GM04504 (cell line): ENCODE data around the gene ARHGAP24.

Source experiments
- DNase-seq: peaks from one replicate; pipeline ENCODE4 v3.0.0-alpha.2; 2012; ENCODE audit warnings: low read depth

The ARHGAP24 gene

DNA sequence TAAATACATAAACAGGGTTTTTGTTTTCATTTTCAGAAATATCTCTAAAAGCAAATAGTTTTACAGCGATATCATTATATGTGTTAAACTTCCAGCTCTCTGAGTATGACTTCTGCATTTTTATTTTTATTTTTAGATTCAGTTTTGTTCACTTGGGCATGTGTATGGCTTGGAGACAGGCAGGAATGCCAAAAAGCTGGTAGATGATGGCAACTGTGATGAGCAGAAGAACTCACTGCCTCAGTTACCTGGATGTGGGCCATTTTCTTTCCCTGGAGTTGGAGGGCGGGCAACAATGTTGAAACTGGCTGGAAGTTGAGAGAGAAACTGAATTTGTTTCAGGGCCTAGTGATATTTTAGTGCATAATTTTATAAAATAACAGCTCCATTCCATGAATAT is 266.4 kb downstream of the ARHGAP24 start:
- no peak for DNase-seq

DNA sequence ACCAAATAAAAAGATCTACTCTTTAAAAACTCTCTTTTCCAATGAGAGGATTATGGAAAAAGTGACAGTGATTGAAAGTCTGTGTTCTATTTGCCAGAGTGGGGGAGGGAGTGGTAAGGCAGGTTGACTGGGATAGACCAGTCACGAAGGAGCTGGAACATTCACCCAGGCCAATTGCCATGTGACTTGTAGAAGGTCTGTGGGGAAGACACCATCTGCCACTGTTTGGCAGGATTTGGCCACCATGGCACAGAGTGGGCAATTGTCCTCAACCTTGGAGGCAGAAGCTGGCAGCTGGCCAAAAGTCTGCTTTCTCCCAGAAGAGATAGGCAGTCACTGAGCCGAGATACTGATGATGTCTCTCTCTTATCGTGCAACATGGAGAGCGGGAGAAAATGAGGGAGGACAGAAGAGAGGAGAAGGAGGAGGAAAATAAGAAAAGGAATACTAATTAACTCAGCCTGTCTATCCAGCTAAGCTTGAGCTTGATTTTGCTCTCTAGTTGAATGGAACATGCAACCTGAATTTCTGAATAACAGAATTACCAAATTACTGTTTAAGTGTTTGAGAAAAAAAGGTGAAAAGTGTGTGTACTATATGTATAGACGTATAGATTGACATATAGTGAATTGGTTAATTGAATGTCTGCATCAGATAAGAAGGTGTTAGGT is 267.1 kb downstream of the ARHGAP24 start:
- no peak for DNase-seq

DNA sequence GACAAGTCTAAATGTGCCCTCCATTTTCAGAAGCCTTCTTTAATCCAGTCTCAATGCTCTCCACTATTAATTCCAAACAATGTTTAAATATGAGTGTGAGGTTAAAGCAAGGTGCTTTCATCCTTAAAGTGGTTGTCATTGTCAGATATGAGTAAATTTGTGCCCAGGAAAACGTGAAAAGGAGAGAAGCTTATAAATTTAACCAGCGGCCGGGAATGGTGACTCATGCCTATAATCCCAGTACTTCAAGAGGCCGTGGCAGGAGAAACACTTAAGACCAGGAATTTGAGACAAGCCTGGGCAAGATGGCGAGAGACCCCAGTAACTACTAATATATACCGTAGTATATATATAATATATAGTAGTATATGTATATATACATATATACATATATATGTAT is 270.0 kb downstream of the ARHGAP24 start:
- DNase-seq: no peak

DNA sequence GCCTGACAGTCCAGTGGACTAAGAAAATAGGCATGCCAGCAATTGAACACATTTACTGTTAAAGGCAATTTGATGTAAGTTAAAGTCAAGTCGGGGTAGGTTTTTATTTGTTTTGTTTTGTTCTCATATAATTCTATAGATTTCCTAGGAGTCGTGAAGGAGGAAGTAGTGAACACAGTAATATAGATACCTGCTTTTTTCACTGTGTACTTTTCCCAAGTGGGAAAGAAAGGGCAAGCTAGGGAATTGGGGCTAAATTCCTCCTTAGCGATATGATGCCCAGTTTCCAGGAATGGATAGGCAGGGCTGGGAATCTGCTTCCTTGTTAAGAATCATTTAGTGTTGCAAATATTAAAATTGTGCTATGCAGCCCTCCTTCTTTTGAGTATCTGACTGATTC is 271.0 kb downstream of the ARHGAP24 start:
- DNase-seq: no peak

DNA sequence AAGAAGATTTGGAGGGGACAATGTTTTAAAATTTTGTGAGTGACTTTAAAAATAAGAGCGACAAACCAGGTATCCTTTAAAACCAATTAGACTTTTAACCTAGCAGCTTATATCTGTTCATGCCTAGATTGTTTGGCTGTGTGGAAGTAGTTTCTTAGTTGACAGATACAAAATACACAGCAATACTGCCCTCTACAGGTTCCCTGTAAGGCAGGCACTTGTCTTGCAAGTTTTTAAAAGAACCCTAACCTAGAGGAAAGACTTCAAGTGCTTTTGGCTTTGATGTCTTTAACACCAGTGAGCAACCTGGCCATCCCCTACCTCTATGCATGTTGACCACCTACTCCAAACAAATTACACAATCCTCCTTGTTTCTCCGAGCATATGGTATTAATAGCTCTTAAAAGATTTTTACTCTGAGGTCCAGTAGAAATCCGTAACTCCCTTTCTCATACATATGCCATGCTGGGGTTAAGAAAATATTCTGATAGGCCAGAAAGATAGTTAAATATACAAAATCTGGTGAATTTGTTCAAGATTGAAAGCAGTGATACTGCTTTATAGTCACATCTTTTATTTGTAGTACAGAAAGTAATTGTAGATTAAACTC is 273.0 kb downstream of the ARHGAP24 start:
- DNase-seq: no peak

DNA sequence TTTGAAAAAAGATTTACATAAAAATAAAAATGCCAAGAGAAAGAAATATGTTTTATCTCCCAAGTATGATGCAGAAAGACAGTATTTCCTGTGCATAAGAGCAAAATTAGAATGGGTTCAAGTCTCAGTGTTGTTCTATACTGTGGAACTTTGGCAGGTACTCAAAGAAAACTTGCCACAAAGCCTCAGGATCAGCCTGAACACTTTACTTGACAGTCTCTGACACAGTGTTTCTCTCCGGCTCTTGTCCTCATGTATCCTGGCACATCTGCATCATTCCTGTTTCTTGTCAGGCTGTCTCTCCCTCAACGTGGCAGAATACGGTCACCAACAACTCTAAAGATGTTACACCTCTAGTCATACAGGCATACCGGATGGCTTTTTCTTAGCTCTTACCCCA is 273.7 kb downstream of the ARHGAP24 start:
- no peak for DNase-seq

DNA sequence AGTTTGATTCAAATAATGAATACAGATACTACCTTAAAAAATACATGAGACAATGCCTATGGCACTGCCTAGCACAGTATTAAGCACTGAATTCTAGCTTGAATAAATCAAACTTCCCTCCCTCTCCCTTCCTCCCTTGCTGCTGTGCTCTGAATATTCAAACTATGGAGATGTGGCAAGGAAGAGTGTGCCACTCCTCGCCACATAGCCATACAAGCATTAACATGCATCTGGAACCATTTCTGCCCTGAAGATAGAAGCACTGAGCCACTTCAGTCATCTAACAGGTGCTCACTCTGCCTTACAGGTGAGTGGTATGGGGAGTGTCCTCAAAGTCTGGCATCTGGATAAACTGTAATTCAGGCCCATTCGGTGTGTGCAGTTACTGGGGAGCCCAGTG is 276.9 kb downstream of the ARHGAP24 start:
- DNase-seq: no peak

DNA sequence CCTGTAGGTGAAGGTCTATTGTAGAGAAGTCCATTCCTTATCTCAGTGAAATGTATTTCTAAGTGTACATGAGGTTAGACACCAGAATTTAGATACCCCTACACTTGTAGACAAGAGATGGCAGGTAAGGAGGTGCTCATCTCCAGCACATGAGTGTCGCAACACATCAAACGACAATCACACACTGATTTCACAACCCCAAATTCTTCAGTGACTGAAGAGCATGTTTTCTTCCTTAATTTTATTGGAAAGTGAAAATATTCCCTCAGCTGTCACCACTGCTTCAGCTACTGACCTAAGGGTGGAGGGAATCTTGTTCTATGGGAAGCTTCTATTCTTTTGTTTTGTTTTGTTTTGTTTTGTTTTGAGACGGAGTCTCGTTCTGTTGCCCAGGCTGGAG is 280.3 kb downstream of the ARHGAP24 start:
- DNase-seq: no peak

DNA sequence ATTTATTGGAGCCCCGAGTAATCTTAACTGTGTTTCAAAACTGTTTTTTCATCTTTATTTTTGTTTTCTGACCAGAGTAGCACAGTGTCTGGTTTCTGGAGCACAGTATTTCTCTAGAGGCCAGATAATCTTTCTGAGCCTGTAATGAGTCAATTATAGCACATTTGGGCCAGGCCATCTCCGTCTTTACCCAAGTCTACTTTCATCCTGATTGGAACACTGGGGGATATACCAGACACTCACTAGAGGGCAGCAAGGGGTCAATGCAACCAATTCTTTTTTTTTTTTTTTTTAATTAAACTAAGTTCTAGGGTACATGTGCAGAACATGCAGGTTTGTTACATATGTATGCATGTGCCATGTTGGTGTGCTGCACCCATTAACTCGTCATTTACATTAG is 282.0 kb downstream of the ARHGAP24 start:
- DNase-seq: peak; percentile 42

DNA sequence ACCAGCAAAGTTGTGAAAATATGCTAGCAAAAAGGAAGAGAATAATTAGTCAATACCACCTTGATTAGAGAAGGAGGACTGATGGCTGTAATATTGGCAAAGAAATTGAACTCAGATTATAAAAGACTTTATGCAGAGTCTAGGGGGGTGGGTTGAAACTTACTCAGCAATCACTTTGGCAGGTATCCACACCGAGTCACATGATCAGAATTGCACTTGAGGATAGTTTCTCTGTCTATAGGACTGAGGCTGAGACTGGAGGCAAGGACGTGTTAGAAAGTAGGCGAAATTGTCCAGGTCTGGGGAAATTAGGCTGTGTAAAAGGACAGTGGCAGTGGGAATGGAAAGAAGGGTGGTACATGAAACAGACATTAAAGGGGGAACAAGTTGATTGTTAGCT is 284.4 kb downstream of the ARHGAP24 start:
- no peak for DNase-seq

DNA sequence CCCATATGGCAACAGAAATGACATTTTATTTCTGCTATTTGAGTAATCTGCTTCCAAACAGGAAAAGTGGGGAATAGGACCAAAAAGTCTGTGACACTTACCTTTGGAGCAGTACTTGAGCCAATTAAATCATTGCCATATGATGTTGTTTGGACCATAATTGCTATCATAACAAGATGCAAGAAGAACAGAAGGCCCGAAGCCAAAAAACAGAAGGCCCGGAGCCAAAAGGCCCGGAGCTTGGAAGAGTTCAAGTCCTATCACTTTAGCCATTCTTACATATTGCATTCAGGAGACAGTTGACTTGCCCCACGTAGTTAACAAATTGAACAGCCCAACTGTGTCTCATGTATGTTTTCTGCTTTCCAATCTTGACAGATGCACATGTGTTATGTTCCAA is 285.6 kb downstream of the ARHGAP24 start:
- peak; percentile 47 for DNase-seq

DNA sequence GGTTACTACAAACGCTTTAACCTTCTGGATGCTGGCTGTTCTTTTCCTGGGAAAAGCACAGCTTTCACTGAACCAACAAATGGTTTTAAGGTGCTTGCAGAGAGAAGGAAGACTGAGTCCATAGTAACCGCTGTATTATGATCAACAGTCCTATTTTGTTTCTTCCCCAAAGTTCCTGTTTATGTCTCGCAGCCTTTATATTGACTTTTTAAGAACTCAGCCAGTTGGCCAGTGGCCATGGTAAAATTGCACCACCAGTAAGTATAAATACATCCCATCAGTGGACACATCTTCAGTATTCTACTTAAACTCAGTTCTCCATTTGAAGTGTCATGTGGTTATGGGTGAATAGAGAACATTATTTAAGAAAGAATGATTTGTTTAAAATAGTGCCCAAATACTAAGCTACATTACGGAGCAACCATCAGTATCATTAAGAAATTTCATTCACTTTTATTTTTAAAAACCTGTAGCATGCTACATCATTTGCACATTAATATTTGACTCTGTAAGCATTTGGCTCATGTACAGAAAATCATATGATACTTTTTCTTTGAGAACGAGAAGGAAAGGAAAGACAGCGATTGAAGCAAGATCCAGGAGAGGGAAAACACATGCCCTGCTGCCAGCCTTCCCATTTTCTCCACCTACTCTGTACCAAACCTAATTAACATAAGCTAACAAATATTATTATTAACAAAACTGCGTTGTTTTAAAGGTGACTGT is 287.0 kb downstream of the ARHGAP24 start:
- DNase-seq: no peak

DNA sequence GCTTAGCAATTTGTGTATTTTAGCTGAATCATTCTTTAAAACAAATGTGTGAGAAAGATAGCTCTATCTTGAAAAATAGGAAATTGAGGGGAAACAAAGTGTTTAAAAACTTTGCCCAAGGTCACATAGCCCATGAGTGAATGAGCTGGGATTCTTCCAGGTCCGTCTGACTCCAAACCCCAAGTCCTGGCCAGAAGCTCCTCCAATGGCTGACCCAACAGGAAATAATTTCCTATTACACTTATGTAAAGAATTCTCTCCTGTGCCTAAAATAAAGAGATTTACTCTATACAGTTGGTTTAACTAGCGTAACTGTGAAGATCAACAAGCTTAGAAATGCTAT is 287.6 kb downstream of the ARHGAP24 start:
- DNase-seq: peak; percentile 80

DNA sequence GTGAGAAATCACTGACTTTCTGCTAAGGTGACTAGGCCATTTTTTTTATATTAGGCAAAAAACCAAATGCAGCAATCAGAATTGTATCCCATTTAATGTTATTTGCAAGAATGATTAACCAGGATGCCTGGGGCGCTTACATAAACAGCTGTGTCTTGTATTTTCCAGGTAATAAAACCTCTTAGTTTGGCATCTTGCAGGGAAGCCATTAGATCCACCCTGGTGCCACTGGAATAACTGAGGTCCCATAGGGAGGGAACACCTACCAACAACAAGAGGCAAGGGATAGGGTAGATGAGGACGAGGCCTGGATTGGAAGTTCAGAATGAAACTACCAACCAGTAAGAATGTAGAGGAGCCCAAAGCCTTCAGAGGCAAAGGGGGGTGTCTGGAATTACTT is 288.3 kb downstream of the ARHGAP24 start:
- DNase-seq: no peak

DNA sequence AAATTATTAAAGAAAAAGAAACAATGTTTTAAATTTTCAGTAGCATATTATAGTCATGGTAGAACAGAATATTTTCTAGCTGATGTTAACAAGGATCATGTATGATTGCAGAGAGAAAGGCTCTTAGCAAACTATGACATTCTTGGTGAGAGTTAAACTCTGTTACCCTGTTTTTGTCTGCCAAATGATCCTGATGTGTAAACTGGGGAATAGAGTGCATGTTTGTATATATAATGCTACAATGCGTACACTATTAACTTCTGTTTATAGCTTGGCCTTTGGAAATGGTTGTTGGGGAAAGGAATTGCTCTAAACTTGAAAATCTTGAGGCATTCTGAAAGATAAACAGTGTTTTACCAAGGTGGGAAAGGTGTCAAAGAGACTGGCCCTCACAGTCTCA is 292.7 kb downstream of the ARHGAP24 start:
- no peak for DNase-seq

DNA sequence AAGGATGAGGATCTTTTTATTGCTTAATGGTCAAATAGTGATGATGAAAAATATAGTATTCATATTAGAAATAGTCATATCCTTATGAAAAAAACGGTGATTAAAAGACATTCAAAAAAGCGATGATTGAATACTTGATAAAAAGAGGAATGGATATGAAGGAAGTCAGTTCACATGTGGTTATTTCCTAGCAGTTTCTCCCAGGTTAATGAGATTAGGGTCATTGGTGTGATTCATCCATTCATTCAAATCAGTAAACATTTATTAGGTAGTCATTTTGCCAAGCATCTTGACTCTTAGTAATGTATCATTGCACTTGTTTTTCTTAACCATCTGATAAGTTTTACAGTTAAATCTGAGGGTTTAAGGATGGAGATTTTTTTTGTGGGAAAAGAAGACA is 294.1 kb downstream of the ARHGAP24 start:
- no peak for DNase-seq

DNA sequence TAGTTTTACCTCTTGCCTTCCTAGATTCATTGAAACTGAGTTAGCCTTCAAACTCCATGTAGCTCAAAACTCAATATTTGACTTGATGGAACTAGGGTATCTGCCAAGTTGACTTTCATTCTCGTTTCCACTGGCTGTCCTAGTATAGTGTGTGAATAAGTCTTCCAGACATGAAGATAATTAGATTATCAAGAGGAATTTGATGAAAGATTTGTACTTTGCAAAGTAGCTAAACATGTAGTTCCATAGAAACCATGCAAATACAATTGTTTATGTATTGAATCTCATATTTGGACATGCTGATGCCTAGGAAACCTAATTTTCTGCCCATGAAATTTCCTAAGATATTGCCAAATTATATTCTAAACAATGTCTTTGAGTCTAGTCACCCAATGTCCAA is 297.5 kb downstream of the ARHGAP24 start:
- DNase-seq: no peak

DNA sequence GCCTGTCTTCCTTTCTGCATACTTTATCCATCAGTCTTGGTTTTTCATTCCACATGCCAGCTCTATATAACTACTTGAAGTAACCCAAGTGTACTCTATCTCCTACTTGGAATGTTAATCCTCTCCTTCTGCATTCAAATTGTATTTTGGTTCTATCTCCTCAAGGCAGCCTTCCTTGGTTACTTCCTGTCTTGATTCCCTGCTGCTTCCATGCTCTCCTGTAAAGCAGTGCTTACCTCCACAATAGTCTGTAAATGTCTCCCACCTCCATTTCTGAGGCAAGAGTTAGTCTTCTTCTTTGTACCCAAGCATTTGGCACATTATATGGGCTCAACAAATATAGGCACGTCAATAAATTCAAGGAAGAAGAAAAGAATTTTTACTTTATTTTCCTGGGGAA is 298.4 kb downstream of the ARHGAP24 start:
- no peak for DNase-seq

DNA sequence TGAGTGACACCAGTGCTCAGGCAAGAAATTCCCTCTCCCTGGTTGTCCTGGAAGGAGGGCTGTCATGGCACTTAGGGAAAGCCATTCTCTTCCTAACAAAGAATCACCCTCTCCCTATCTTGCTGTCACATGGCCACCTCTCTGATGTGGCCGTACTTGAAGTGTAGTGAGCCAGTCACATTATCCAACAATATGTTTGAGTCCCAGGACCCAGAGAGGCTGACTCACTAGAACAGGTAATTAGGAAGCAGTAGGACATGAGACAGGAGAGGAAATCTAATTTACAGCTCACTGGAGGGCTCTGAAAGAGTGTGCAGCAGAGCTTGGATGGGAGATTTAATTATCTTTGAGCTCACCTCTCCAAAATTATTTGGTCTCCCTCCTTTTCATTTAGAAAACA is 299.1 kb downstream of the ARHGAP24 start:
- DNase-seq: no peak

DNA sequence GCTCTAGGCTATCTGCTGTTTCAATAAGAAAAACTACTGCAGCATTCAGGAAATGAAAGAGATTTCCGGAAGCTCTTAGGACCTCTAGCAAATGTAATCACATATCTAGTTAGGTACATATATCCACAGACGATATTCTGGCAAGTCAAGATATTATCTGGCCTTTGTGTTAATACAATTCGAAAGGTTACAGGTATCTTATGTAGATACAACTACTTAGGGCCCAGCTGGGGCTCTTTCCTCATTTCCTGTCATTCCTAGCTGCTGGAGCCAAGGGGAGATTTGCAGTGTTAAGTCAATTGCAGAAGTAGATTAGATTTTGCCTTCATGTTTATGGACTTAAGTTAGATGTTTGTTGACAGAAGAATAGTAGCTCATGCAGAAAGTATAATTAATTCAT is 299.5 kb downstream of the ARHGAP24 start:
- DNase-seq: no peak

DNA sequence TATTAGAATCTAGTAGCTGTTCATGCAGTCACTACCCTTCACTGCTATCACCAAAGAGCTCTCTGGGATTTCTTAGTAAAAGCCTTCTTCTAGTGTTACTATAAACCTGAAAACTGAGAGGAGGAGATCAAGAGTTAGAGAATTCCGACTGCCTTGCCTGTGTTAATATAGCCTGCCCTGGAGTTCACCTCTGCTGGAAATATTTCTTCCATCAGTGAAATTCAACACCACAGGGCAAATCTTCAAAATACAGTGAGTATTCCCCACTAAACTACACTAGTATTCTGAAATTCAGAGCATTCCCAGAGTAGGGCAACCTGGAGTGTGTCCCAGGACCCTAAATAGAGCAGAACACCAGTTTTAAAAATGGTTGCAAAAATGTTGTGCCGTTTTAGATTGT is 301.1 kb downstream of the ARHGAP24 start:
- DNase-seq: no peak

DNA sequence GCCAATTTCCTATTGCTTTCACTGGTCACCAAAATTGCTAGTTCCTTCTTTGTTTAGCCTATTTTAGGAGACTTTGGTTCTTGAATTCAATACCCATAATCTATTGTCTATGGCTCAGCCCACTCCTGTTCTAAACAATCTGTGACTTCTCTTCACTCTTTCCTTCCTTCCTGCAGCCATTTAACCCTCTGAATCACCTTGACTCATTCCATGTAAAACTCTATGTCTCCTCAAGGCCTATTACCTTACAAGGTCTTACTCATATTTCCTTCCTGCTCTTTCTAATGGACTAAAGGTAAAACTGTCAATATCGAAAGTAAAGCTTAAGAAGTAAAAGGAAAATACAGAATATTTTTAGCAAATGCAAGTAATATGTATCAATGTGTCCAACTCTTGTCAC is 301.6 kb downstream of the ARHGAP24 start:
- no peak for DNase-seq

DNA sequence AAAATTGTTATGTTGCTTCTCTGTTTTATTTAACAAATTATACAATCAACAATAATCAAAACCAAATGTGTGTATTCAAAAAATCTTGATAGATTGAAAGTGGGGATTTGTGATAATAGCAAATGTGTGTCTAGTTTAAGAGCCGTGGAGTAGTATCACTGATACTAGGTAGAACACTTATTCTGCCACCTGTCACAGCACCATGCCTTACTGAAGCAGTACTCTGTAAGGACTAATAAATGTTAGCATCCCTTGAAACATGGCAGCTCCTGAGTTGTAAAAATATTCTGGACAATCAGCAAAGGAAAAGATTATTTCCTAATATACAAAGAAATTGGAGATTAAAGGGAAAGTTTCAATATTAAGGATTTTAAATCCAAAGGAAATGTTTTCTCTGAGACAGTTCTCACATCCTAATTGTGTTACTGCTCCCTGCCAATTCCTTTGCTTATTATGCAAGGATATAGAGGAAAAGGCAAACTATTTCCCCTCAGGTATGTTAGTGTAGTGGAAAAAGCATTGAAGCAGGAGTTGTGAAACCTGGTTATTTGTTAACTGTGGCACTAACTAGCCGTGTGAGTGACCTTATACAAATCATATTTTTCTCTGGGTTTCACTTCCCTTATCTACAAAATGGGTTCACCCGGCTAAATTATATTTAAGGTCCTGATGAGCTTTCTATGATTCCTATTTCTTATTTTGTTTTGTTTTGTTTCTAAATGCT is 303.1 kb downstream of the ARHGAP24 start:
- DNase-seq: no peak
